Measurements from ENCODE around the gene CACFD1.

CACFD1 gene

GRCh38 chr9:133511607-133512006 lies 51.8 kb downstream of the CACFD1 start:
- TF ChIP-seq CTCF (IDR thresholded peaks at IDR 0.05; ENCODE audit: extremely low read depth, insufficient read depth, missing control alignments) = no peak
- DNase-seq (ENCODE audit: low spot score) = no peak
- in situ Hi-C loops (cut with MboI; ENCODE audit: low pct_unique_long_range_greater_than_20kb, low sequenced_read_pairs, unreplicated experiment) = no loop called here

- in situ Hi-C loops (cut with MboI; ENCODE audit: low pct_unique_long_range_greater_than_20kb, low sequenced_read_pairs, unreplicated experiment) = no loop called here
- no peak for DNase-seq (ENCODE audit: low spot score)
Measured at GRCh38 chr9:133512253-133513213, 52.8 kb downstream of the CACFD1 start.

GRCh38 chr9:133513214-133514100 lies 53.7 kb downstream of the CACFD1 start:
- no peak for TF ChIP-seq CTCF (IDR thresholded peaks at IDR 0.05; ENCODE audit: extremely low read depth, insufficient read depth, missing control alignments)
- in situ Hi-C loops (cut with MboI; ENCODE audit: low pct_unique_long_range_greater_than_20kb, low sequenced_read_pairs, unreplicated experiment) = no loop called here
- DNase-seq (ENCODE audit: low spot score) = no peak

More at GRCh38 chr9:133512253-133513213, 52.8 kb downstream of the CACFD1 start:
- TF ChIP-seq CTCF (IDR thresholded peaks at IDR 0.05; ENCODE audit: extremely low read depth, insufficient read depth, missing control alignments) = no peak

GRCh38 chr9:133514460-133515239 lies 54.9 kb downstream of the CACFD1 start:
- in situ Hi-C loops (cut with MboI; ENCODE audit: low pct_unique_long_range_greater_than_20kb, low sequenced_read_pairs, unreplicated experiment) = no loop called here

GRCh38 chr9:133515240-133515610 lies 55.4 kb downstream of the CACFD1 start:
- in situ Hi-C loops (cut with MboI; ENCODE audit: low pct_unique_long_range_greater_than_20kb, low sequenced_read_pairs, unreplicated experiment) = no loop called here
- DNase-seq (ENCODE audit: low spot score) = no peak

More at GRCh38 chr9:133514460-133515239, 54.9 kb downstream of the CACFD1 start:
- TF ChIP-seq CTCF (IDR thresholded peaks at IDR 0.05; ENCODE audit: extremely low read depth, insufficient read depth, missing control alignments) = no peak
- no peak for DNase-seq (ENCODE audit: low spot score)

More at GRCh38 chr9:133515240-133515610, 55.4 kb downstream of the CACFD1 start:
- TF ChIP-seq CTCF (IDR thresholded peaks at IDR 0.05; ENCODE audit: extremely low read depth, insufficient read depth, missing control alignments) = no peak
